ENCODE measurements around the gene PFKFB3.
"Not testable (repeated sequence)": the region's sequence is repeated elsewhere in the genome, so short reads cannot be mapped to it uniquely, and the experiment has no call there.

The PFKFB3 gene

GRCh38 chr10:6178581-6178980 is 24.2 kb upstream of the PFKFB3 start:
- no peak for DNase-seq (ENCODE audit: low spot score)

GRCh38 chr10:6179078-6179477 is 23.7 kb upstream of the PFKFB3 start:
- DNase-seq (ENCODE audit: low spot score) = no peak

GRCh38 chr10:6180480-6181110 is 22.1 kb upstream of the PFKFB3 start:
- no peak for DNase-seq (ENCODE audit: low spot score)

- no peak for DNase-seq (ENCODE audit: low spot score)
Measured at GRCh38 chr10:6181249-6181648, 21.5 kb upstream of the PFKFB3 start.

- no peak for DNase-seq (ENCODE audit: low spot score)
Measured at GRCh38 chr10:6182454-6183098, 20.2 kb upstream of the PFKFB3 start.

GRCh38 chr10:6185039-6185716 is 17.6 kb upstream of the PFKFB3 start:
- no peak for DNase-seq (ENCODE audit: low spot score)

- DNase-seq (ENCODE audit: low spot score) = no peak
Measured at GRCh38 chr10:6186894-6187256, 15.9 kb upstream of the PFKFB3 start.

- no peak for DNase-seq (ENCODE audit: low spot score)
Measured at GRCh38 chr10:6187278-6187677, 15.5 kb upstream of the PFKFB3 start.

- DNase-seq (ENCODE audit: low spot score) = not testable (repeated sequence)
Measured at GRCh38 chr10:6190033-6190432, 12.7 kb upstream of the PFKFB3 start.

GRCh38 chr10:6191147-6191546 is 11.6 kb upstream of the PFKFB3 start:
- DNase-seq (ENCODE audit: low spot score) = no peak

- no peak for DNase-seq (ENCODE audit: low spot score)
Measured at GRCh38 chr10:6191569-6191968, 11.2 kb upstream of the PFKFB3 start.

GRCh38 chr10:6193342-6193741 is 9.4 kb upstream of the PFKFB3 start:
- DNase-seq (ENCODE audit: low spot score) = not testable (repeated sequence)

- DNase-seq (ENCODE audit: low spot score) = no peak
Measured at GRCh38 chr10:6194311-6194710, 8.4 kb upstream of the PFKFB3 start.

GRCh38 chr10:6195376-6195775 is 7.4 kb upstream of the PFKFB3 start:
- no peak for DNase-seq (ENCODE audit: low spot score)

GRCh38 chr10:6195846-6196245 is 6.9 kb upstream of the PFKFB3 start:
- DNase-seq (ENCODE audit: low spot score) = no peak

- not testable (repeated sequence) for DNase-seq (ENCODE audit: low spot score)
Measured at GRCh38 chr10:6196524-6196923, 6.2 kb upstream of the PFKFB3 start.

GRCh38 chr10:6197321-6197720 is 5.4 kb upstream of the PFKFB3 start:
- DNase-seq (ENCODE audit: low spot score) = no peak

GRCh38 chr10:6198171-6198570 is 4.6 kb upstream of the PFKFB3 start:
- DNase-seq (ENCODE audit: low spot score) = no peak

GRCh38 chr10:6199131-6199733 is 3.5 kb upstream of the PFKFB3 start:
- DNase-seq (ENCODE audit: low spot score) = no peak

- DNase-seq (ENCODE audit: low spot score) = no peak
Measured at GRCh38 chr10:6200440-6200733, 2.3 kb upstream of the PFKFB3 start.

- DNase-seq (ENCODE audit: low spot score) = peak; percentile 57
Measured at GRCh38 chr10:6200734-6201515, 1.8 kb upstream of the PFKFB3 start.

GRCh38 chr10:6201516-6201975 is 1.2 kb upstream of the PFKFB3 start:
- peak; percentile 90 for DNase-seq (ENCODE audit: low spot score)

Data from kidney tubule cell (primary cell).